Gastrocnemius medialis (tissue), 4 donors: ENCODE measurements around the gene ANKRD9. TPM values are rescaled to one million over a fixed set of nuclear protein-coding genes. Genes with fewer than 3 reads are reported as not detected.

Experiments
- ATAC-seq, 2 donors: fragments of 150-250 bp; one replicate each; pipeline ENCODE4 v1.9.1; 2016
- DNase-seq, 2 donors: peaks; one replicate each; pipeline ENCODE4 v3.0.0-alpha.2; 2019
- H3K27ac ChIP-seq, 4 donors: fragments of 200-600 bp; sonication (generic); 1 replicate in 1 of 4; 2 replicates in 3 of 4; pipeline ENCODE4 v1.5.1; 2016 to 2018; ENCODE audit warnings: mild to moderate bottlenecking in 2 of 4, moderate library complexity in 1 of 4
- H3K27me3 ChIP-seq, 3 donors: fragments of 200-600 bp; sonication (generic) in 2 of 3; 1 replicate in 1 of 3; 2 replicates in 2 of 3; pipeline versions ENCODE4 v1.5.1 to v1.6.0; 2016 to 2019; ENCODE audit warnings: mild to moderate bottlenecking in 1 of 3, moderate library complexity in 1 of 3
- H3K36me3 ChIP-seq, 2 donors: fragments of 200-600 bp; sonication (generic) in 1 of 2; one replicate each; pipeline ENCODE4 v1.5.1; 2017 to 2018
- H3K4me1 ChIP-seq, 2 donors: fragments of 200-600 bp; sonication (generic) in 1 of 2; one replicate each; pipeline ENCODE4 v1.5.1; 2016 to 2017; ENCODE audit warnings: mild to moderate bottlenecking in 2 of 2
- H3K4me3 ChIP-seq, 4 donors: fragments of 200-600 bp; sonication (generic) in 3 of 4; 1 replicate in 1 of 4; 2 replicates in 3 of 4; pipeline ENCODE4 v1.5.1; 2016 to 2019; ENCODE audit warnings: mild to moderate bottlenecking in 2 of 4
- H3K9me3 ChIP-seq, 3 donors: fragments of 200-600 bp; sonication (generic) in 2 of 3; 1 replicate in 1 of 3; 2 replicates in 2 of 3; pipeline ENCODE4 v1.5.1; 2016 to 2019
- POLR2A ChIP-seq, 2 donors: fragments of 450-650 bp; IDR thresholded peaks; one replicate each; pipeline ENCODE4 v1.6.1; 2017; ENCODE audit warnings: antibody characterized with exemption in 2 of 2, mild to moderate bottlenecking in 2 of 2, moderate library complexity in 2 of 2
- in situ Hi-C, 4 donors: fragments of 200-750 bp; cut with MboI; loops; one replicate each; pipeline versions ENCODE4 v1.15.0 to v1.8.0; 2017; ENCODE audit warnings: low sequenced_read_pairs in 4 of 4
- intact Hi-C: fragments of 100-400 bp; cut with DNase I; formaldehyde crosslinking; loops from one replicate; pipeline ENCODE4 v1.15.1; 2023; ENCODE audit warnings: low total_unique reads
- total RNA-seq, 4 donors: library from RNA; depleted of rRNA; stranded (reverse); fragments of >200 nt; gene quantifications; one replicate each; pipeline versions ENCODE4 v1.1.0 to v1.2.3, GENCODE V29; 2016
- TF ChIP-seq, protein P1 (sequence below), 5 experiments: fragments of 450-650 bp in 3 of 5; fragments of 200-600 bp in 2 of 5; sonication (generic) in 2 of 5; IDR thresholded peaks in 4 of 5; conservative IDR thresholded peaks in 1 of 5; 1 replicate in 4 of 5; 2 replicates in 1 of 5; pipeline ENCODE4 v1.5.1; 2016 to 2019; ENCODE audit warnings: antibody characterized with exemption in 5 of 5, mild to moderate bottlenecking in 3 of 5, moderate library complexity in 3 of 5

The ANKRD9 gene
- total RNA-seq, 4 donors from 2014 or later = 155 to 450 (median 216) TPM

DNA sequence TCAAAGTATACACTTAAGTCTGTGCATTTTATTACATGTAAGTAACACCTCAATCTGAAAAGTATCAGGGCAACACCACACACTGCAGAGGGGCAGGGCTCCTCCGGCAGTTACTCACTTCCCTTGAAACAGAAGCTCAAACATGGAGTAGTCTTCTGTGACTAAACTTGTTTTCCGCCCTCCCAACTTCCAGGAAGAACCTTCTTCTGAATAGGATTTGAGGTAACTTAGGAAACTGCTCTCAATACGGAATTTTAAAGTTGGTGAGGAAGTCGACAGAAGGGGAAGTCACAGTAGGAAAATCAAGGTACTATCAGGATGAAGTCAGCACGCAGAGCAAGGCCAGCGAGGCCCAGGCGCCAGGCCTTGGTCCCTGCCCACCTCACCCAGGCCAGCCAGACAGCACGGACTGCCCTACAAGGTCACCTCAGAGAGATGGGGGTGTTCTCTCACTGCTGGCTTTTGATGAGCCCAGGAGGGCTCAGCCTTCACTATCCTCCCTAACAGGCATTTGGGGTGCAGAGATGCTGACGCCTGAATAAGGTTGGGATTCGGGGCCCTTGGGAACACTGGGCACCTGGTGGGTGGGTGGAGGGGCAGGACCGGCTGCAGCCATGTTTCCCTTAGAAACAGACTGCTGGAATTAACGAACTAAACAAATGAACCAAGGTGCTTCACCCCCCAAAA lies 5.8 kb downstream of the ANKRD9 start:
- peak in 1 of 2 donors; percentile 55 for DNase-seq
- TF ChIP-seq, protein P1, sequence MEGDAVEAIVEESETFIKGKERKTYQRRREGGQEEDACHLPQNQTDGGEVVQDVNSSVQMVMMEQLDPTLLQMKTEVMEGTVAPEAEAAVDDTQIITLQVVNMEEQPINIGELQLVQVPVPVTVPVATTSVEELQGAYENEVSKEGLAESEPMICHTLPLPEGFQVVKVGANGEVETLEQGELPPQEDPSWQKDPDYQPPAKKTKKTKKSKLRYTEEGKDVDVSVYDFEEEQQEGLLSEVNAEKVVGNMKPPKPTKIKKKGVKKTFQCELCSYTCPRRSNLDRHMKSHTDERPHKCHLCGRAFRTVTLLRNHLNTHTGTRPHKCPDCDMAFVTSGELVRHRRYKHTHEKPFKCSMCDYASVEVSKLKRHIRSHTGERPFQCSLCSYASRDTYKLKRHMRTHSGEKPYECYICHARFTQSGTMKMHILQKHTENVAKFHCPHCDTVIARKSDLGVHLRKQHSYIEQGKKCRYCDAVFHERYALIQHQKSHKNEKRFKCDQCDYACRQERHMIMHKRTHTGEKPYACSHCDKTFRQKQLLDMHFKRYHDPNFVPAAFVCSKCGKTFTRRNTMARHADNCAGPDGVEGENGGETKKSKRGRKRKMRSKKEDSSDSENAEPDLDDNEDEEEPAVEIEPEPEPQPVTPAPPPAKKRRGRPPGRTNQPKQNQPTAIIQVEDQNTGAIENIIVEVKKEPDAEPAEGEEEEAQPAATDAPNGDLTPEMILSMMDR (IDR thresholded peaks at IDR 0.05 in 4 of 5, conservative IDR thresholded peaks at IDR 0.05 in 1 of 5) = no peak
- TF ChIP-seq POLR2A (IDR thresholded peaks at IDR 0.05) = no peak
- Histone ChIP-seq H3K4me1 (peaks cover 58 to 75% of the 10 kb centered on the region in 2 donors), H3K27me3 (no peaks in the 10 kb centered on the region), H3K27ac (peak overlapping the region; percentile 95 to 99 (median 96)), H3K9me3 (no peaks in the 10 kb centered on the region), H3K36me3 (no peaks in the 10 kb centered on the region), H3K4me3 (no peak overlapping the region)
- in situ Hi-C loops = loop anchor here in 1 of 4 donors (25.0 kb wide), 1 partner anchor 191 kb away; the partner anchor contains the start of genes MOK and ZNF839
- intact Hi-C loops = no loop called here
- no peak for ATAC-seq

DNA sequence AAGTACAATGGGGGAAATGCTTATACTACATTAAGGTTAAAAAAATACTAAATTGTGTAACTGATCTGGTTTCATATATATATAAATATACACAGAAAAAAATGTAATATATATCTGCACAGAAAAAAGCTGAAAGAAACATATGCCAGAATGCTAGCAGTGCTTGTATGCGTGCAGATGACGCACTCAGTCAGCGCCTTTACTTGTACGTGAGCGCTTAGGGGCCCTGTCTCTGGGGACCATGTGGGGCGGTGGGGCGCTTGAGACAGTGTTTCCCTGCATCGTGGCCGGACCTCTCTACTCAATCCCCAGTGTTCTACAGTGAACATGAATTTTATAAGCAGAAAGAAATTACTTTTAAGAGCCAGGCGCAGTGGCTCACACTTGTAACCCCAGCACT lies 7.0 kb downstream of the ANKRD9 start:
- TF ChIP-seq POLR2A (IDR thresholded peaks at IDR 0.05) = no peak
- TF ChIP-seq, protein P1 (IDR thresholded peaks at IDR 0.05 in 4 of 5, conservative IDR thresholded peaks at IDR 0.05 in 1 of 5) = no peak
- Histone ChIP-seq H3K36me3 (no peaks in the 10 kb centered on the region), H3K27me3 (no peaks in the 10 kb centered on the region), H3K27ac (peak overlapping the region; percentile 95 to 99 (median 96)), H3K4me1 (peaks cover 69 to 79% of the 10 kb centered on the region in 2 donors), H3K4me3 (no peak overlapping the region), H3K9me3 (no peaks in the 10 kb centered on the region)
- in situ Hi-C loops = loop anchor here in 1 of 4 donors (25.0 kb wide), 1 partner anchor 190 kb away; the partner anchor contains the start of genes MOK and ZNF839
- DNase-seq (no peak), ATAC-seq (no peak)
- intact Hi-C loops = no loop called here

DNA sequence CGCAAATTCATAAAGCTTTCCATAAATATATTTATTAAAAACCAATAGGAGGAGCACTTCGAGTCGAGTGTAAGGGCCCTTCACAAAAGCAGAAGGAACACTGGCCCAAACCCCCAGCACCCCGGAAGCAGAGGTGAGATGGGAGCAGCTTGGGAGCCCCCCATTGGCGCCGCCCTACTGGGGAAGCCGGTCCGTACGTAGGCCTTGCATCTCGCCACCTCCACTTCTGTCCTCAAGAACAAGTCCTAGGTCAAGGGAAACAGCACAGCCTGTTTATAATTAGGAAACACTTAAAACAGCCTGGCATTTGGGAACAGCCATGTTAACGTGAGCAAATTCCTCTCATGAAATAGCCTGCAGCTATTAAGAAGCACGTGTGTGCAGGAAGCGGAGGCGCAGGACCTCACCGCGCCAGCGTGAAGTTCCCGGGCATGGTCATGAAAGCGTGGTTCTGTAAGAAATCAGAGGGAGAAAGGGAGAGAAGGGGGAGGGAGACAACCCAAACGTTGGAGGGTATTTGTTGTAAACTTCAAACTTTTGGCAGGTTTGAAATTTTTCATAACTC lies 7.7 kb downstream of the ANKRD9 start:
- Histone ChIP-seq H3K4me3 (no peak overlapping the region), H3K27me3 (no peaks in the 10 kb centered on the region), H3K4me1 (peaks cover 73 to 85% of the 10 kb centered on the region in 2 donors), H3K27ac (peak overlapping the region; percentile 95 to 99 (median 96)), H3K9me3 (no peaks in the 10 kb centered on the region), H3K36me3 (no peaks in the 10 kb centered on the region)
- intact Hi-C loops (loop anchor here (2.0 kb wide), 1 partner anchor 51 kb away; no protein-coding TSS in a partner anchor), in situ Hi-C loops (loop anchor here in 1 of 4 donors (25.0 kb wide), 1 partner anchor 190 kb away; the partner anchor contains the start of genes MOK and ZNF839)
- ATAC-seq (no peak), DNase-seq (no peak)
- peak in 1 of 2 donors; percentile 11 for TF ChIP-seq POLR2A (IDR thresholded peaks at IDR 0.05)
- TF ChIP-seq, protein P1 (IDR thresholded peaks at IDR 0.05 in 4 of 5, conservative IDR thresholded peaks at IDR 0.05 in 1 of 5) = peak in 2 of 5 experiments; percentile 26 to 27

GRCh38 chr14:102500713-102501112 lies 8.9 kb downstream of the ANKRD9 start:
- Histone ChIP-seq H3K36me3 (no peaks in the 10 kb centered on the region), H3K9me3 (no peaks in the 10 kb centered on the region), H3K27me3 (no peaks in the 10 kb centered on the region), H3K4me3 (peak overlapping the region in 1 of 4 donors; percentile 48), H3K4me1 (peaks cover 63 to 74% of the 10 kb centered on the region in 2 donors), H3K27ac (peak overlapping the region; percentile 95 to 99 (median 96))
- intact Hi-C loops (loop anchor here (1.0 to 2.0 kb wide), 2 partner anchors 38 to 50 kb away; no protein-coding TSS in a partner anchor), in situ Hi-C loops (loop anchor here in 1 of 4 donors (25.0 kb wide), 1 partner anchor 188 kb away; the partner anchor contains the start of genes MOK and ZNF839)
- peak in 1 of 2 donors; percentile 46 for DNase-seq
- peak in 1 of 2 donors; percentile 8 for ATAC-seq
- TF ChIP-seq, protein P1 (IDR thresholded peaks at IDR 0.05 in 4 of 5, conservative IDR thresholded peaks at IDR 0.05 in 1 of 5) = no peak
- no peak for TF ChIP-seq POLR2A (IDR thresholded peaks at IDR 0.05)
